Measurements from ENCODE around the gene RASA3. TPM values are rescaled to one million over a fixed set of nuclear protein-coding genes. Genes with fewer than 3 reads are reported as not detected.
"Not testable (repeated sequence)": the region's sequence is repeated elsewhere in the genome, so short reads cannot be mapped to it uniquely, and the experiment has no call there.

The RASA3 gene
- total RNA-seq, 1 donor from 2014 or later, result 44.8 TPM

DNA sequence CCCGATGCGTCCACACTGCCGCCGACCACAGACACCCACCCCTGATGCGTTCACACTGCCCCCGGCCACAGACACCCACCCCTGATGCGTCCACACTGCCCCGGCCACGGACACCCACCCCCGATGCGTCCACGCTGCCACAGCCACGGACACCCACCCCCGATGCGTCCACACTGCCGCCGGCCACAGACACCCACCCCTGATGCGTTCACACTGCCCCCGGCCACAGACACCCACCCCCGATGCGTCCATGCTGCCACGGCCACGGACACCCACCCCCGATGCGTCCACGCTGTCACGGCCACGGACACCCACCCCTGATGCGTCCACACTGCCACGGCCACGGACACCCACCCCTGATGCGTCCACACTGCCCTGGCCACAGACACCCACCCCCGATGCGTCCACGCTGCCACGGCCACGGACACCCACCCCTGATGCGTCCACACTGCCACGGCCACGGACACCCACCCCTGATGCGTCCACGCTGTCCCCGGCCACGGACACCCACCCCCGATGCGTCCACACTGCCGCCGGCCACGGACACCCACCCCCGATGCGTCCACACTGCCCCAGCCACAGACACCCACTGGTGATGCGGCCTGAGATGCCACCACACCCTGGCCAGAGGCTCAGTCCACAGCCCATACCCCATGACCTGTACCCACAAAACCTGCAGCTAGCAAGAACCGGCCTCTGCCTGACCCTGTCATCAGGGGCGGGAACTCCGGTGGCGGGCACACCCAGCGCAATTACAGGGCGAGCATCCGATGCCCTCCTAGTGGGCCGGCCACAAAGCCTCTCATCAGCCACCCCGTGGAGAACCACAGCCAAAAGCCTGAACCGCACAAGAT lies 28.4 kb downstream of the RASA3 start:
- Mint-ChIP-seq H3K36me3 (ENCODE audit: unreplicated experiment) (no peaks in the 10 kb centered on the region), H3K4me3 (ENCODE audit: unreplicated experiment) (no peak overlapping the region), H3K4me1 (ENCODE audit: unreplicated experiment) (peaks cover 67% of the 10 kb centered on the region), H3K27ac (ENCODE audit: unreplicated experiment) (peak overlapping the region; percentile 60), H3K27me3 (ENCODE audit: unreplicated experiment) (no peaks in the 10 kb centered on the region), H3K9me3 (ENCODE audit: unreplicated experiment) (no peaks in the 10 kb centered on the region)
- TF ChIP-seq, protein P1, sequence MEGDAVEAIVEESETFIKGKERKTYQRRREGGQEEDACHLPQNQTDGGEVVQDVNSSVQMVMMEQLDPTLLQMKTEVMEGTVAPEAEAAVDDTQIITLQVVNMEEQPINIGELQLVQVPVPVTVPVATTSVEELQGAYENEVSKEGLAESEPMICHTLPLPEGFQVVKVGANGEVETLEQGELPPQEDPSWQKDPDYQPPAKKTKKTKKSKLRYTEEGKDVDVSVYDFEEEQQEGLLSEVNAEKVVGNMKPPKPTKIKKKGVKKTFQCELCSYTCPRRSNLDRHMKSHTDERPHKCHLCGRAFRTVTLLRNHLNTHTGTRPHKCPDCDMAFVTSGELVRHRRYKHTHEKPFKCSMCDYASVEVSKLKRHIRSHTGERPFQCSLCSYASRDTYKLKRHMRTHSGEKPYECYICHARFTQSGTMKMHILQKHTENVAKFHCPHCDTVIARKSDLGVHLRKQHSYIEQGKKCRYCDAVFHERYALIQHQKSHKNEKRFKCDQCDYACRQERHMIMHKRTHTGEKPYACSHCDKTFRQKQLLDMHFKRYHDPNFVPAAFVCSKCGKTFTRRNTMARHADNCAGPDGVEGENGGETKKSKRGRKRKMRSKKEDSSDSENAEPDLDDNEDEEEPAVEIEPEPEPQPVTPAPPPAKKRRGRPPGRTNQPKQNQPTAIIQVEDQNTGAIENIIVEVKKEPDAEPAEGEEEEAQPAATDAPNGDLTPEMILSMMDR (IDR thresholded peaks at IDR 0.05), result no peak
- no peak for DNase-seq (ENCODE audit: extremely low spot score, unreplicated experiment)

- not testable (repeated sequence) for H3K27me3 Mint-ChIP-seq (ENCODE audit: unreplicated experiment); H3K9me3 Mint-ChIP-seq (ENCODE audit: unreplicated experiment); DNase-seq (ENCODE audit: extremely low spot score, unreplicated experiment); H3K27ac Mint-ChIP-seq (ENCODE audit: unreplicated experiment); H3K4me3 Mint-ChIP-seq (ENCODE audit: unreplicated experiment); H3K36me3 Mint-ChIP-seq (ENCODE audit: unreplicated experiment)
- peaks cover 66% of the 10 kb centered on the region for H3K4me1 Mint-ChIP-seq (ENCODE audit: unreplicated experiment)
Measured at GRCh38 chr13:114103289-114103621, 29.2 kb downstream of the RASA3 start.

DNA sequence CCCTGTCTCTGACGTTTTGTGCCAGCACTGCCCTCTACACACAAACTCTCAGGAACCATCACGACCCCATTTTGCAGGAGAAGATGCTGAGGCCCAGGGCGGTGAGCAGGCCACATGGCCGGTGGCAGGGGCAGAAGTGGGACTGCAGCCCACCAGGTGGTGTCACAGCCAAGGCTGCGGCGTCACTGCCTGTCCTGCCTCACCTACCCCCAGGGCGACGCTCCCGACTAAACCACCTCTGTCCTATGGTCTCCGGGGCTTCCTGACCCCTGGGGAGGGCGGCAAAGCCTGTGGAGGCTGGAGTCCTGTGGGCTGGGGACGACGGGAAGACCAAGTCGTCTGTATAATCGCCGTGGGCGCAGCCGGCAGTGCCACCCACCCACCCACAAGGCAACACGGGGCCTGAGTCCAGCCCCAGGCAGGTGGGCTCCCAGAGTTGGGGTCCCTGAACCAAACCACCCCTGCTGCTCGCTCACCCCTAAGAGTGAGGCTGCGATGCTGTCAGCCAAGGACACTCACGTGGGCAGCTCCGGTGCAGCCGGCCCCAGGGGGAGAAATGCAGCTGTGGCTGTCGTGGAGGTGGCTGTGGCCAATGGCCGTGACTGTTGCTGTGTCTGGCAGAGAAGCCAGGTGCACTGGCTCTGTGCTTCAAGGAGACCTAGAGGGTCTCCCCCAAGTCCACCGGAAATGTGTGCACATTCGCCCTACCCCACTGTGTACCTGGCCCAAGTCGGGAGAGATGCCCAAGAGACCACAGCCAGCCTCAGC lies 29.7 kb downstream of the RASA3 start:
- H3K27ac Mint-ChIP-seq (ENCODE audit: unreplicated experiment), result no peak overlapping the region
- H3K4me3 Mint-ChIP-seq (ENCODE audit: unreplicated experiment), result no peak overlapping the region
- TF ChIP-seq, protein P1 (IDR thresholded peaks at IDR 0.05), result no peak
- H3K27me3 Mint-ChIP-seq (ENCODE audit: unreplicated experiment), result no peaks in the 10 kb centered on the region
- no peaks in the 10 kb centered on the region for H3K9me3 Mint-ChIP-seq (ENCODE audit: unreplicated experiment)
- peaks cover 66% of the 10 kb centered on the region for H3K4me1 Mint-ChIP-seq (ENCODE audit: unreplicated experiment)
- H3K36me3 Mint-ChIP-seq (ENCODE audit: unreplicated experiment), result no peaks in the 10 kb centered on the region
- DNase-seq (ENCODE audit: extremely low spot score, unreplicated experiment), result no peak

DNA sequence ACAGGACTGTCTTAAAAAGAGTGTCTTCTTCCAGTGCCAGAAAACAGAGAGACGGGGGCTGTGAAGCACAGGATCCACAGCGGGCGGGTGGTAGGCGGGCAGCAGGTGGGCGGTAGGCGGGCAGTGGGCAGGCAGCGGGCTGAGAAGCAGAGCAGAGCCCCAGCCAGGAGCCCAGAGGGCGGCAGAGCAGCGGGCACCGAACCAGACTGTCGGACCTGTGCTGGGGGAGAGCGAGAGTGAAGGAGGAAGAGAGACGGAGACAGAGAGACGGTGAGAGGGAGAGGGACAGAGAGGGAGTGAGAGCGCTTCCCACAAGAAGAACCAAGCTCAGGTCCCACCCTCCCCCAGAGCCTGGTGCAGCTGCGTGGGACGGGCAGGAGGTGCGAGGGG lies 30.3 kb downstream of the RASA3 start:
- Mint-ChIP-seq H3K9me3 (ENCODE audit: unreplicated experiment) (no peaks in the 10 kb centered on the region), H3K36me3 (ENCODE audit: unreplicated experiment) (no peaks in the 10 kb centered on the region), H3K27ac (ENCODE audit: unreplicated experiment) (peak overlapping the region; percentile 90), H3K4me1 (ENCODE audit: unreplicated experiment) (peaks cover 66% of the 10 kb centered on the region), H3K4me3 (ENCODE audit: unreplicated experiment) (no peak overlapping the region), H3K27me3 (ENCODE audit: unreplicated experiment) (no peaks in the 10 kb centered on the region)
- DNase-seq (ENCODE audit: extremely low spot score, unreplicated experiment), result no peak
- TF ChIP-seq, protein P1 (IDR thresholded peaks at IDR 0.05), result no peak

DNA sequence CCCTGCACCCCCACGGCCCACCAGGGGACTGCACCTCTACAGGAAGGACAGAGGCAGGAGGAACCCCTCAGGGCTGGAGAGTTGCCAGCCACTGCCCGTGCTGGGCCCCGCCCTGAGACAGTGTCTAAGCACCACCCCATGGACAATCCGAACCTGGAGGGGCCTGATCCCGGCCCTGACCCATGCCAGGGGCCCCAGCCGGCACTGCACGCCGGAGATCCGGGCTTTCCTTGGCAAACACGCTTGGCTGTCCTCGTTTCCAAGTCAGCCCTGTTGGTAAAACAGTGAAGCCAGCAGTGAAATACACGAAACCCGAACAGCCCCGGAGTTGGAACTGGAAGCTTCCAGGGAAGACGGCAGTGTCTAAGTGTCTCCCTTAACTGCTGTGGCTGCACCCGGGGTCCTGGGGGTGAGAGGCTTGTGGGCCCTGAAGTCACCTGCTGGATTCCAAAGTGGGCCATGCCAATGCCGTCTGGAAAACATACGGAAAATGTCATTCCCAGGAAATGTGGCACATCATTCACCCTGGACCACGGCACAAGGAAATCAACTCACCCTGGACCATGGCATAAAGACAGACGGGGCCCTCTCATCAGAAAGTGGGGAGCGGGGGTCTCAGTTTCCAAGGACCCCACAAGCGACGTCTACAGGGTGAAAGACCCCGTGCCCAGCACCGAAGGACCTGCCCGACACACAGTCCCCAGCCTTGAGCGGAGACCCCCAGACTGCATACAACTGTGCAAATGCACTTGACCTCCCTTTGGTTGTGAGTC lies 30.9 kb downstream of the RASA3 start:
- H3K9me3 Mint-ChIP-seq (ENCODE audit: unreplicated experiment), result no peaks in the 10 kb centered on the region
- peaks cover 66% of the 10 kb centered on the region for H3K4me1 Mint-ChIP-seq (ENCODE audit: unreplicated experiment)
- TF ChIP-seq, protein P1 (IDR thresholded peaks at IDR 0.05), result no peak
- peak overlapping the region; percentile 90 for H3K27ac Mint-ChIP-seq (ENCODE audit: unreplicated experiment)
- peaks cover under 1% of the 10 kb centered on the region for H3K36me3 Mint-ChIP-seq (ENCODE audit: unreplicated experiment)
- DNase-seq (ENCODE audit: extremely low spot score, unreplicated experiment), result no peak
- no peak overlapping the region for H3K4me3 Mint-ChIP-seq (ENCODE audit: unreplicated experiment)
- H3K27me3 Mint-ChIP-seq (ENCODE audit: unreplicated experiment), result no peaks in the 10 kb centered on the region
